A549 (cell line): Measurements from ENCODE around the gene ATP6V1G3. TPM values are rescaled to one million over a fixed set of nuclear protein-coding genes. Genes with fewer than 3 reads are reported as not detected.

Experiments
- ATAC-seq, 2 experiments: fragments of 200-7000 bp in 1 of 2; fragments of >200 bp in 1 of 2; cut with Nextera tagmentation in 1 of 2; cut with Tn5 transposase in 1 of 2; 3 replicates each; pipeline versions ENCODE4 v1.8.0 to v1.9.1; 2018 to 2020; ENCODE audit warnings: mild to moderate bottlenecking in 1 of 2, moderate library complexity in 1 of 2
- CTCF ChIA-PET: fragments of 300-600 bp; sonication (Branson Sonifier 250); formaldehyde crosslinking; extraction: SDS; loops from one replicate; lab custom pipeline; 2021; ENCODE audit warnings: antibody characterized with exemption, inconsistent platforms; lab: Yijun Ruan, JAX
- POLR2A ChIA-PET: fragments of 350-600 bp; formaldehyde crosslinking; extraction: SDS; loops from one replicate; lab custom pipeline; 2021; ENCODE audit warnings: antibody characterized with exemption, inconsistent platforms; lab: Yijun Ruan, JAX
- DNase-seq, 2 experiments: peaks; one replicate each; pipeline versions ENCODE4 v3.0.0 to v3.0.0-alpha.2; 2011 to 2016; ENCODE audit warnings: low read depth in 1 of 2, low spot score in 1 of 2
- FAIRE-seq: peaks from 2 replicates; lab custom pipeline; 2011; peaks lifted over from hg19 to GRCh38; lab: Jason Lieb, UNC
- H3K27ac ChIP-seq, 2 experiments: fragments of >200 bp; sonication (Bioruptor Twin); formaldehyde crosslinking; 3 replicates each; pipeline ENCODE4 v1.5.1; 2016 to 2017
- H3K4me1 ChIP-seq: fragments of >200 bp; sonication (Bioruptor Twin); formaldehyde crosslinking; 3 replicates; pipeline ENCODE4 v1.6.1; 2016
- H3K4me2 ChIP-seq: fragments of >200 bp; sonication (Bioruptor Twin); formaldehyde crosslinking; 3 replicates; pipeline ENCODE4 v1.6.1; 2016
- H3K4me3 ChIP-seq: fragments of >200 bp; sonication (Bioruptor Twin); formaldehyde crosslinking; 3 replicates; pipeline ENCODE4 v1.5.1; 2016
- H3K9me3 ChIP-seq: fragments of >200 bp; sonication (Bioruptor Twin); formaldehyde crosslinking; 3 replicates; pipeline ENCODE4 v1.6.1; 2016
- BCL3 ChIP-seq: fragments of >200 bp; sonication (Bioruptor Twin); formaldehyde crosslinking; IDR thresholded peaks from 3 replicates; pipeline ENCODE4 v1.6.1; 2016
- BHLHE40 ChIP-seq: IDR thresholded peaks from 2 replicates; pipeline ENCODE4 v1.6.1; 2012; ENCODE audit warnings: low read depth, low read length, inconsistent platforms
- CBX2 ChIP-seq: fragments of 200-600 bp; sonication (generic); IDR thresholded peaks from 2 replicates; pipeline ENCODE4 v1.6.1; 2016; ENCODE audit warnings: low read depth, mild to moderate bottlenecking, borderline replicate concordance
- EHF ChIP-seq: fragments of 250-450 bp; sonication (Bioruptor Pico); IDR thresholded peaks from 2 replicates; pipeline ENCODE4 v1.5.0; 2020; ENCODE audit warnings: mild to moderate bottlenecking
- EP300 ChIP-seq, 2 experiments: fragments of >200 bp; sonication (Bioruptor Twin); formaldehyde crosslinking; IDR thresholded peaks; 2 replicates in 1 of 2; 3 replicates in 1 of 2; pipeline ENCODE4 v1.6.1; 2016 to 2017
- ESRRA ChIP-seq: fragments of 150-350 bp; IDR thresholded peaks from 2 replicates; pipeline ENCODE4 v1.6.1; 2014; ENCODE audit warnings: mild to moderate bottlenecking, low read length, borderline replicate concordance
- FOSB ChIP-seq: fragments of 250-450 bp; sonication (Bioruptor Pico); IDR thresholded peaks from 2 replicates; pipeline ENCODE4 v1.5.0; 2020; ENCODE audit warnings: mild to moderate bottlenecking, moderate library complexity
- FOSL2 ChIP-seq, 2 experiments: fragments of 450-650 bp in 1 of 2; fragments of >200 bp in 1 of 2; sonication (Bioruptor Twin) in 1 of 2; formaldehyde crosslinking; IDR thresholded peaks; 2 replicates each; pipeline versions ENCODE4 v1.5.0 to v1.6.1; 2016 to 2020; ENCODE audit warnings: mild to moderate bottlenecking in 1 of 2, moderate library complexity in 1 of 2
- GATA3 ChIP-seq: IDR thresholded peaks from 2 replicates; pipeline ENCODE4 v1.6.1; 2012; ENCODE audit warnings: borderline replicate concordance
- HDAC2 ChIP-seq: fragments of 200-600 bp; sonication (generic); IDR thresholded peaks from 2 replicates; pipeline ENCODE4 v1.6.1; 2016
- HOXA7 ChIP-seq: fragments of 250-450 bp; sonication (Bioruptor Pico); IDR thresholded peaks from 2 replicates; pipeline ENCODE4 v1.5.0; 2020; ENCODE audit warnings: mild to moderate bottlenecking, moderate library complexity
- HOXB13 ChIP-seq: fragments of 250-450 bp; sonication (Bioruptor Pico); IDR thresholded peaks from 2 replicates; pipeline ENCODE4 v1.5.0; 2020; ENCODE audit warnings: low read depth, mild to moderate bottlenecking, moderate library complexity
- HOXB5 ChIP-seq: fragments of 250-450 bp; sonication (Bioruptor Pico); IDR thresholded peaks from 2 replicates; pipeline ENCODE4 v1.5.0; 2020; ENCODE audit warnings: mild to moderate bottlenecking, moderate library complexity
- KDM1A ChIP-seq: fragments of 200-600 bp; sonication (generic); IDR thresholded peaks from 2 replicates; pipeline ENCODE4 v1.6.1; 2016; ENCODE audit warnings: low read depth, mild to moderate bottlenecking
- MYC ChIP-seq: IDR thresholded peaks from 2 replicates; pipeline ENCODE4 v1.6.1; 2012; ENCODE audit warnings: mild to moderate bottlenecking, inconsistent platforms, low read length, improper control_type of control experiment, borderline replicate concordance
- NPAS2 ChIP-seq: fragments of 250-450 bp; sonication (Bioruptor Pico); IDR thresholded peaks from 2 replicates; pipeline ENCODE4 v1.8.0; 2022; ENCODE audit warnings: mild to moderate bottlenecking, moderate library complexity, borderline replicate concordance
- POLR2A ChIP-seq: IDR thresholded peaks from 2 replicates; pipeline ENCODE4 v1.6.1; 2012; ENCODE audit warnings: mild to moderate bottlenecking, low read length
- POLR2AphosphoS2 ChIP-seq: conservative IDR thresholded peaks from 2 replicates; pipeline ENCODE4 v1.6.1; 2012; ENCODE audit warnings: low read length, improper control_type of control experiment, inconsistent platforms
- RAD21 ChIP-seq, 2 experiments: fragments of >200 bp in 1 of 2; sonication (Bioruptor Twin) in 1 of 2; formaldehyde crosslinking in 1 of 2; IDR thresholded peaks in 1 of 2; conservative IDR thresholded peaks in 1 of 2; 2 replicates in 1 of 2; 3 replicates in 1 of 2; pipeline ENCODE4 v1.6.1; 2012 to 2018; ENCODE audit warnings: inconsistent platforms in 1 of 2
- RARB ChIP-seq: fragments of 250-450 bp; sonication (Bioruptor Pico); IDR thresholded peaks from 2 replicates; pipeline ENCODE4 v1.8.0; 2021; ENCODE audit warnings: mild to moderate bottlenecking, moderate library complexity
- RFX5 ChIP-seq: fragments of 450-650 bp; IDR thresholded peaks from 2 replicates; pipeline ENCODE4 v1.7.1; 2014; ENCODE audit warnings: antibody characterized with exemption, mild to moderate bottlenecking, moderate library complexity
- RNF2 ChIP-seq: fragments of 200-600 bp; sonication (generic); IDR thresholded peaks from 2 replicates; pipeline ENCODE4 v1.6.1; 2016; ENCODE audit warnings: low read depth, mild to moderate bottlenecking, antibody characterized with exemption, moderate library complexity, borderline replicate concordance
- SREBF2 ChIP-seq: fragments of 450-650 bp; IDR thresholded peaks from 2 replicates; pipeline ENCODE4 v1.6.1; 2014; ENCODE audit warnings: mild to moderate bottlenecking, moderate library complexity
- ZFP36 ChIP-seq: fragments of 450-650 bp; IDR thresholded peaks from 2 replicates; pipeline ENCODE4 v1.6.1; 2014; ENCODE audit warnings: borderline replicate concordance; ENCODE audit not compliant: partially characterized antibody
- ZNF302 ChIP-seq: fragments of 250-450 bp; sonication (Bioruptor Pico); IDR thresholded peaks from 2 replicates; pipeline ENCODE4 v1.9.0; 2021; ENCODE audit warnings: inconsistent platforms, mild to moderate bottlenecking, moderate library complexity
- ZSCAN20 ChIP-seq: fragments of 250-450 bp; sonication (Bioruptor Pico); IDR thresholded peaks from 2 replicates; pipeline ENCODE4 v1.8.0; 2022; ENCODE audit warnings: mild to moderate bottlenecking, moderate library complexity
- WGBS: methylation state at CpG from one replicate; pipeline ENCODE4 v1.1.6; 2017; ENCODE audit errors: missing lambda C conversion rate; 5-methylcytosine and 5-hydroxymethylcytosine counted together
- polyA plus RNA-seq, 4 experiments: library from polyadenylated mRNA; depleted of rRNA in 3 of 4; stranded (reverse); fragments of >200 nt; fragmentation: RNase III in 1 of 4; extraction: RNeasy Plus Mini Kit Qiagen cat#74134 plus additional on column Dnase treatment in 1 of 4; gene quantifications; 2 replicates in 3 of 4; 3 replicates in 1 of 4; pipeline ENCODE4 v1.2.3, GENCODE V29; 2011 to 2017
- TF ChIP-seq, protein P1 (sequence below): fragments of 450-650 bp; IDR thresholded peaks from 2 replicates; pipeline ENCODE4 v1.6.1; 2014; ENCODE audit warnings: antibody characterized with exemption
- TF ChIP-seq, protein P2 (sequence below): fragments of >200 bp; sonication (Bioruptor Twin); formaldehyde crosslinking; IDR thresholded peaks from 2 replicates; pipeline ENCODE4 v1.6.1; 2016
- TF ChIP-seq, protein P3 (sequence below): IDR thresholded peaks from 2 replicates; pipeline ENCODE4 v1.6.1; 2012
- TF ChIP-seq, protein P4 (sequence below): fragments of 250-450 bp; sonication (Bioruptor Pico); IDR thresholded peaks from 2 replicates; pipeline ENCODE4 v1.5.0; 2021; ENCODE audit warnings: mild to moderate bottlenecking, moderate library complexity, borderline replicate concordance

ATP6V1G3 gene
- polyA plus RNA-seq, 2 of the 4 experiments (the other 2 are of a cell fraction), result not detected

GRCh38 chr1:198534548-198535418 lies 5.7 kb downstream of the ATP6V1G3 start:
- FAIRE-seq (no peak), DNase-seq (peak in 1 of 2 experiments; percentile 6), ATAC-seq (no peak)
- TF ChIP-seq GATA3, result peak; percentile 19; the same call in 1 of the 2 replicates
- TF ChIP-seq FOSL2 (IDR thresholded peaks at IDR 0.05), result no peak
- TF ChIP-seq FOSL2 (CRISPR knock-in tag; IDR thresholded peaks at IDR 0.05), result no peak
- 0% methylated on average over 1 of the region's 1 CpG for WGBS
- CTCF ChIA-PET, result no interaction called here
- POLR2A ChIA-PET, result no interaction called here
- Histone ChIP-seq H3K9me3 (no peaks in the 10 kb centered on the region), H3K4me2 (0 out of 3 replicates have a peak overlapping the region, but pooled peaks have one; percentile 3), H3K27ac (no peak overlapping the region), H3K4me3 (no peak overlapping the region), H3K4me1 (peaks cover under 1% of the 10 kb centered on the region; the same call in 1 of the 3 replicates)

- H3K4me3 ChIP-seq, result no peak overlapping the region
- DNase-seq (no peak), FAIRE-seq (no peak), ATAC-seq (no peak)
- no peak for TF ChIP-seq EP300 (IDR thresholded peaks at IDR 0.05)
- TF ChIP-seq ZFP36, result no peak
- no peak for TF ChIP-seq MYC
- TF ChIP-seq RARB (CRISPR knock-in tag), result no peak
- TF ChIP-seq ZNF302 (CRISPR knock-in tag), result no peak
- TF ChIP-seq BCL3, result no peak
- TF ChIP-seq, protein P1, sequence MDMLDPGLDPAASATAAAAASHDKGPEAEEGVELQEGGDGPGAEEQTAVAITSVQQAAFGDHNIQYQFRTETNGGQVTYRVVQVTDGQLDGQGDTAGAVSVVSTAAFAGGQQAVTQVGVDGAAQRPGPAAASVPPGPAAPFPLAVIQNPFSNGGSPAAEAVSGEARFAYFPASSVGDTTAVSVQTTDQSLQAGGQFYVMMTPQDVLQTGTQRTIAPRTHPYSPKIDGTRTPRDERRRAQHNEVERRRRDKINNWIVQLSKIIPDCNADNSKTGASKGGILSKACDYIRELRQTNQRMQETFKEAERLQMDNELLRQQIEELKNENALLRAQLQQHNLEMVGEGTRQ, result no peak
- no peak for TF ChIP-seq POLR2AphosphoS2
- no peak for TF ChIP-seq HOXB5 (CRISPR knock-in tag)
- TF ChIP-seq HOXA7 (CRISPR knock-in tag), result no peak
- no peak for TF ChIP-seq EHF (CRISPR knock-in tag)
- TF ChIP-seq SREBF2, result no peak
- H3K27ac ChIP-seq, result no peak overlapping the region
- no peaks in the 10 kb centered on the region for H3K9me3 ChIP-seq
- 68% methylated on average over 3 of the region's 3 CpGs for WGBS
- H3K4me2 ChIP-seq, result no peak overlapping the region
- POLR2A ChIA-PET, result no interaction called here
- peaks cover 8% of the 10 kb centered on the region; the same call in 1 of the 3 replicates for H3K4me1 ChIP-seq
- CTCF ChIA-PET, result no interaction called here
Observed at GRCh38 chr1:198531891-198532290, 8.6 kb downstream of the ATP6V1G3 start.

- ChIA-PET CTCF (no interaction called here), POLR2A (no interaction called here)
- ATAC-seq, result no peak
- WGBS, result 46% methylated on average over 3 of the region's 3 CpGs
- DNase-seq, result no peak
- FAIRE-seq, result no peak
- Histone ChIP-seq H3K27ac (no peak overlapping the region), H3K4me2 (no peak overlapping the region), H3K4me3 (no peak overlapping the region), H3K4me1 (peaks cover 8% of the 10 kb centered on the region; the same call in 1 of the 3 replicates), H3K9me3 (no peaks in the 10 kb centered on the region)
- no peak for TF ChIP-seq HOXB13
- TF ChIP-seq POLR2A, result no peak
- TF ChIP-seq, protein P2, sequence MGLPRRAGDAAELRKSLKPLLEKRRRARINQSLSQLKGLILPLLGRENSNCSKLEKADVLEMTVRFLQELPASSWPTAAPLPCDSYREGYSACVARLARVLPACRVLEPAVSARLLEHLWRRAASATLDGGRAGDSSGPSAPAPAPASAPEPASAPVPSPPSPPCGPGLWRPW, result no peak
- no peak for TF ChIP-seq SREBF2
- no peak for TF ChIP-seq HDAC2
- TF ChIP-seq RAD21 (conservative IDR thresholded peaks at IDR 0.05 in 1 of 2, IDR thresholded peaks at IDR 0.05 in 1 of 2), result no peak
- no peak for TF ChIP-seq RFX5
- TF ChIP-seq ESRRA, result no peak
- no peak for TF ChIP-seq CBX2
- TF ChIP-seq, protein P3, sequence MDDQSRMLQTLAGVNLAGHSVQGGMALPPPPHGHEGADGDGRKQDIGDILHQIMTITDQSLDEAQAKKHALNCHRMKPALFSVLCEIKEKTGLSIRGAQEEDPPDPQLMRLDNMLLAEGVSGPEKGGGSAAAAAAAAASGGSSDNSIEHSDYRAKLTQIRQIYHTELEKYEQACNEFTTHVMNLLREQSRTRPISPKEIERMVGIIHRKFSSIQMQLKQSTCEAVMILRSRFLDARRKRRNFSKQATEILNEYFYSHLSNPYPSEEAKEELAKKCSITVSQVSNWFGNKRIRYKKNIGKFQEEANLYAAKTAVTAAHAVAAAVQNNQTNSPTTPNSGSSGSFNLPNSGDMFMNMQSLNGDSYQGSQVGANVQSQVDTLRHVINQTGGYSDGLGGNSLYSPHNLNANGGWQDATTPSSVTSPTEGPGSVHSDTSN, result no peak
- no peak for TF ChIP-seq FOSB (CRISPR knock-in tag)
- TF ChIP-seq, protein P4, sequence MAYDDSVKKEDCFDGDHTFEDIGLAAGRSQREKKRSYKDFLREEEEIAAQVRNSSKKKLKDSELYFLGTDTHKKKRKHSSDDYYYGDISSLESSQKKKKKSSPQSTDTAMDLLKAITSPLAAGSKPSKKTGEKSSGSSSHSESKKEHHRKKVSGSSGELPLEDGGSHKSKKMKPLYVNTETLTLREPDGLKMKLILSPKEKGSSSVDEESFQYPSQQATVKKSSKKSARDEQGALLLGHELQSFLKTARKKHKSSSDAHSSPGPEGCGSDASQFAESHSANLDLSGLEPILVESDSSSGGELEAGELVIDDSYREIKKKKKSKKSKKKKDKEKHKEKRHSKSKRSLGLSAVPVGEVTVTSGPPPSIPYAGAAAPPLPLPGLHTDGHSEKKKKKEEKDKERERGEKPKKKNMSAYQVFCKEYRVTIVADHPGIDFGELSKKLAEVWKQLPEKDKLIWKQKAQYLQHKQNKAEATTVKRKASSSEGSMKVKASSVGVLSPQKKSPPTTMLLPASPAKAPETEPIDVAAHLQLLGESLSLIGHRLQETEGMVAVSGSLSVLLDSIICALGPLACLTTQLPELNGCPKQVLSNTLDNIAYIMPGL (CRISPR knock-in tag), result no peak
- TF ChIP-seq RNF2, result no peak
- TF ChIP-seq NPAS2 (CRISPR knock-in tag), result no peak
- no peak for TF ChIP-seq KDM1A
- no peak for TF ChIP-seq BHLHE40
- no peak for TF ChIP-seq ZSCAN20
Observed at GRCh38 chr1:198530953-198531352, 9.5 kb downstream of the ATP6V1G3 start.
